Measurements from ENCODE around the gene MFSD2A. TPM values are rescaled to one million over a fixed set of nuclear protein-coding genes. Genes with fewer than 3 reads are reported as not detected.

MFSD2A gene
- total RNA-seq, 1 experiment from 2014 or later: 1.4 TPM

DNA sequence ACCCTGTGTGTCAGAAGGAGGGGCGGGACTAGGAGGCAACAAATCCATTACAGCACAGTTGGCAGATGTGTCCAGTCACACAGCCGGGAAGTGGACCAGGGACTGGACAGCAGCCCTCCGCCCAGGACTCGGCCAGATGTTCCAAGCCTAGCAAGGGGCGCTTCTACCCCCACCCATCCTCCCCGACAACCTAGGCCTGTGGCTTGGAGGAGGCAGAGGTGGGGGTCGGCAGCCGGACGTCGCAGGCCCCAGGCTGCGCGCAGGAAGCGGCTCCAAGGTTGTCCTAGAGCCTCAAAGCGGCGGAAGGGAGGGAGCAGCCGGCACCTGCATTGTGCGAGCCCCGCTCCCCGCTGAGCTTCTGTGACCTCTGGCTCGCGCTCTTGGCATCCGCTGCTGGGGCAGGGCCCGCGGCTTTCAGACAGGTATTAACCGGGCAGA, 32.7 kb upstream of the MFSD2A start:
- Histone ChIP-seq H3K9me3 (ENCODE audit: insufficient read depth, low read depth) (no peaks in the 10 kb centered on the region), H3K36me3 (ENCODE audit: low read depth) (no peaks in the 10 kb centered on the region), H3F3A (ENCODE audit: insufficient read depth, low read depth) (no peaks in the 10 kb centered on the region), H2AFZ (no peak overlapping the region), H3K4me2 (no peak overlapping the region), H3K27me3 (ENCODE audit: insufficient read depth, low read depth) (no peaks in the 10 kb centered on the region), H3K4me3 (no peak overlapping the region), H4K20me1 (ENCODE audit: insufficient read depth) (no peaks in the 10 kb centered on the region), H3K27ac (no peak overlapping the region), H3K4me1 (replicated peaks; ENCODE audit: insufficient read depth) (no peaks in the 10 kb centered on the region), H3K9me2 (ENCODE audit: insufficient read depth) (no peaks in the 10 kb centered on the region), H3K79me2 (ENCODE audit: low read depth) (no peaks in the 10 kb centered on the region)
- intact Hi-C loops (cut with micrococcal nuclease; ENCODE audit: unreplicated experiment): no loop called here
- ChIA-PET POLR2A (ENCODE audit: unreplicated experiment) (no interaction called here), CTCF (interaction anchor here (0.7 kb wide), 1 partner anchor 99 kb away, joined by 3 read pairs; no protein-coding TSS in a partner anchor)
- no peak for TF ChIP-seq EZH2 (IDR thresholded peaks at IDR 0.05; ENCODE audit: low read depth)
- TF ChIP-seq, protein P1, sequence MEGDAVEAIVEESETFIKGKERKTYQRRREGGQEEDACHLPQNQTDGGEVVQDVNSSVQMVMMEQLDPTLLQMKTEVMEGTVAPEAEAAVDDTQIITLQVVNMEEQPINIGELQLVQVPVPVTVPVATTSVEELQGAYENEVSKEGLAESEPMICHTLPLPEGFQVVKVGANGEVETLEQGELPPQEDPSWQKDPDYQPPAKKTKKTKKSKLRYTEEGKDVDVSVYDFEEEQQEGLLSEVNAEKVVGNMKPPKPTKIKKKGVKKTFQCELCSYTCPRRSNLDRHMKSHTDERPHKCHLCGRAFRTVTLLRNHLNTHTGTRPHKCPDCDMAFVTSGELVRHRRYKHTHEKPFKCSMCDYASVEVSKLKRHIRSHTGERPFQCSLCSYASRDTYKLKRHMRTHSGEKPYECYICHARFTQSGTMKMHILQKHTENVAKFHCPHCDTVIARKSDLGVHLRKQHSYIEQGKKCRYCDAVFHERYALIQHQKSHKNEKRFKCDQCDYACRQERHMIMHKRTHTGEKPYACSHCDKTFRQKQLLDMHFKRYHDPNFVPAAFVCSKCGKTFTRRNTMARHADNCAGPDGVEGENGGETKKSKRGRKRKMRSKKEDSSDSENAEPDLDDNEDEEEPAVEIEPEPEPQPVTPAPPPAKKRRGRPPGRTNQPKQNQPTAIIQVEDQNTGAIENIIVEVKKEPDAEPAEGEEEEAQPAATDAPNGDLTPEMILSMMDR (conservative IDR thresholded peaks at IDR 0.05): no peak
- BruUV-seq (replicated peaks): no TSS peak
- DNase-seq: no peak

DNA sequence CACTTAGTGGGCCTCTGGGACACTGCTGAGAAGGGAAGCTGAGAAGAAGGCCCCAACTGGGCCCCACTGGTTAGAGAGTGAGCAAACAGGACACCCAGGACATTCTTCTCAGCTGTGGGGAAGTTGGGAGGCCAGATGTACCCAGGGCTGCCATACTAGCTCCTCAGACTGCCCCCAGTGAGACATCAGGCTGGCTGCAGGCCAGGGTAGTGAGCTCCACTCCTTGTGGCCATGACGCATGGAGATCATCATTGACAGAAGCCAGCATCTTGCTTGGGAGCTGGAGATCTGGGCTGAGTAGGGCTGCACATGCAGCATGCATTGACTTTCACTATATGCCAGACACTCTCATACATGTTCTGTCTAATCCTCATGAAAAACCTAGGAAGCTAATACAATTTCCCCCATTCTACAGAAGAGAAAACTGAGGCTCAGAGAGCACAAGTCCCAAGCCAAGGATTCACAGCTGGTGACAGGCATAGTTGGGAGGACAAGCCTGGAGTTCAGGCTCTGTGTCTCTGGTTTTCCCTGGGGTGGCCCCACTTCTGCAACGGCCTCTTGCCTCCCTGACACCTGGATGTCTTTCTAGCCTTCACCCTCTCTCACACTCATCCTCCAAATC, 29.1 kb upstream of the MFSD2A start:
- H2AFZ ChIP-seq: no peak overlapping the region

GRCh38 chr1:39926343-39926793, 28.6 kb upstream of the MFSD2A start:
- Histone ChIP-seq H3K9me2 (ENCODE audit: insufficient read depth) (no peaks in the 10 kb centered on the region), H3F3A (ENCODE audit: insufficient read depth, low read depth) (no peaks in the 10 kb centered on the region), H3K4me1 (replicated peaks; ENCODE audit: insufficient read depth) (no peaks in the 10 kb centered on the region), H3K27ac (no peak overlapping the region), H3K4me2 (no peak overlapping the region), H3K79me2 (ENCODE audit: low read depth) (no peaks in the 10 kb centered on the region), H3K4me3 (no peak overlapping the region), H3K27me3 (ENCODE audit: insufficient read depth, low read depth) (no peaks in the 10 kb centered on the region), H4K20me1 (ENCODE audit: insufficient read depth) (no peaks in the 10 kb centered on the region), H2AFZ (no peak overlapping the region), H3K9me3 (ENCODE audit: insufficient read depth, low read depth) (no peaks in the 10 kb centered on the region), H3K36me3 (ENCODE audit: low read depth) (no peaks in the 10 kb centered on the region)
- POLR2A ChIA-PET (ENCODE audit: unreplicated experiment): interaction anchor here (0.5 kb wide), 1 partner anchor 585 kb away, joined by 5 read pairs; no protein-coding TSS in a partner anchor
- TF ChIP-seq, protein P1 (conservative IDR thresholded peaks at IDR 0.05): no peak
- CTCF ChIA-PET: no interaction called here
- no peak for DNase-seq
- intact Hi-C loops (cut with micrococcal nuclease; ENCODE audit: unreplicated experiment): no loop called here
- BruUV-seq (replicated peaks): no TSS peak

More for the DNA sequence above, 29.1 kb upstream of the MFSD2A start:
- Histone ChIP-seq H3K27me3 (ENCODE audit: insufficient read depth, low read depth) (no peaks in the 10 kb centered on the region), H3K4me1 (replicated peaks; ENCODE audit: insufficient read depth) (no peaks in the 10 kb centered on the region), H3K27ac (no peak overlapping the region), H3K36me3 (ENCODE audit: low read depth) (no peaks in the 10 kb centered on the region), H3K9me2 (ENCODE audit: insufficient read depth) (no peaks in the 10 kb centered on the region), H3K9me3 (ENCODE audit: insufficient read depth, low read depth) (no peaks in the 10 kb centered on the region), H3K4me3 (no peak overlapping the region), H3F3A (ENCODE audit: insufficient read depth, low read depth) (no peaks in the 10 kb centered on the region), H3K4me2 (no peak overlapping the region), H4K20me1 (ENCODE audit: insufficient read depth) (no peaks in the 10 kb centered on the region), H3K79me2 (ENCODE audit: low read depth) (no peaks in the 10 kb centered on the region)
- no TSS peak for BruUV-seq (replicated peaks)
- ChIA-PET CTCF (interaction anchor here (0.6 kb wide), 1 partner anchor 56 kb away, joined by 7 read pairs; no protein-coding TSS in a partner anchor), POLR2A (ENCODE audit: unreplicated experiment) (interaction anchor here (0.5 to 1.3 kb wide), 2 partner anchors 36 to 586 kb away, joined by 5 to 9 read pairs; no protein-coding TSS in a partner anchor)
- no peak for DNase-seq
- TF ChIP-seq, protein P1 (conservative IDR thresholded peaks at IDR 0.05): no peak
- TF ChIP-seq EZH2 (IDR thresholded peaks at IDR 0.05; ENCODE audit: low read depth): no peak
- intact Hi-C loops (cut with micrococcal nuclease; ENCODE audit: unreplicated experiment): no loop called here
